ENCODE measurements around the gene RNF43. TPM values are rescaled to one million over a fixed set of nuclear protein-coding genes. Genes with fewer than 3 reads are reported as not detected.
A peak's percentile ranks its signal among the peaks of the same experiment; 100 is the strongest.

Gene RNF43
- total RNA-seq, 1 experiment from 2014 or later: 42.2 TPM

- TF ChIP-seq RAD21 (IDR thresholded peaks at IDR 0.05; ENCODE audit: low read depth) (peak; percentile 46), CEBPB (IDR thresholded peaks at IDR 0.05; ENCODE audit: low read depth) (peak; percentile 94), POLR2A (IDR thresholded peaks at IDR 0.05; ENCODE audit: borderline replicate concordance, extremely low read depth, insufficient read depth, insufficient read length) (no peak), CBX3 (IDR thresholded peaks at IDR 0.05; ENCODE audit: low read depth) (peak; percentile 98), TCF7L2 (IDR thresholded peaks at IDR 0.05; ENCODE audit: borderline replicate concordance, extremely low read depth, insufficient read depth, insufficient read length) (peak; percentile 81)
Observed at GRCh38 chr17:58394534-58395223, 22.7 kb downstream of the RNF43 start (continued).

- peak overlapping the region; percentile 3 to 27; a peak in 2 of 4 replicates for H3K4me3 ChIP-seq (replicated peaks in 1 of 2; ENCODE audit: low read depth in 1 of 2, low read length in 2 of 2)
Observed at GRCh38 chr17:58391302-58391984, 25.9 kb downstream of the RNF43 start.

More at GRCh38 chr17:58391302-58391984, 25.9 kb downstream of the RNF43 start:
- peak overlapping the region; percentile 49 for H3K9ac ChIP-seq (ENCODE audit: low read length)
- no peaks in the 10 kb centered on the region for H3K9me3 ChIP-seq (ENCODE audit: control insufficient read depth in 1 of 2, insufficient read depth in 1 of 2, low read depth in 1 of 2, low read length in 2 of 2)
- no TSS peak for BruUV-seq (replicated peaks)
- no peak overlapping the region for H2AFZ ChIP-seq (ENCODE audit: low read depth, low read length, poor library complexity, severe bottlenecking)
- peak overlapping the region; percentile 64 for H3K27ac ChIP-seq (ENCODE audit: low read depth, low read length)
- intact Hi-C loops (cut with micrococcal nuclease): loop anchor here (1.0 kb wide), 1 partner anchor 39 kb away; the partner anchor contains the start of gene SUPT4H1
- H4K20me1 ChIP-seq (ENCODE audit: insufficient read depth): no peaks in the 10 kb centered on the region
- no peaks in the 10 kb centered on the region for H3K9me2 ChIP-seq (ENCODE audit: insufficient read depth)
- peaks cover 92 to 100% of the 10 kb centered on the region in 2 experiments for H3K4me1 ChIP-seq (ENCODE audit: control insufficient read depth in 1 of 2, insufficient read depth in 2 of 2, low read length in 2 of 2)
- ChIA-PET CTCF (interaction anchor here (1.0 kb wide), 1 partner anchor 24 kb away, joined by 4 read pairs; no protein-coding TSS in a partner anchor), POLR2A (interaction anchor here (1.0 to 2.4 kb wide), 4 partner anchors 9 to 39 kb away, joined by 4 to 17 read pairs (median 4); partner anchors contain the start of genes RNF43 and SUPT4H1), RAD21 (ENCODE audit: low non-redundant PET in 1 of 2, low total read pairs in 2 of 2, uncharacterized antibody in 2 of 2, unreplicated experiment in 2 of 2) (no interaction called here)
- no peak for TF ChIP-seq ZFX (IDR thresholded peaks at IDR 0.05)
- peak; percentile 100 for TF ChIP-seq SP1 (IDR thresholded peaks at IDR 0.05; ENCODE audit: low read depth)
- TF ChIP-seq SIN3A (IDR thresholded peaks at IDR 0.05; ENCODE audit: low read depth): peak; percentile 100
- TF ChIP-seq ATF3 (IDR thresholded peaks at IDR 0.05): no peak
- peak; percentile 67; the same call in 1 of the 2 replicates for TF ChIP-seq EGR1 (IDR thresholded peaks at IDR 0.05; ENCODE audit: low read depth)
- TF ChIP-seq FOSL1 (IDR thresholded peaks at IDR 0.05; ENCODE audit: low read depth): peak; percentile 90
- no peak for TF ChIP-seq EZH2 (IDR thresholded peaks at IDR 0.05)
- TF ChIP-seq JUND (IDR thresholded peaks at IDR 0.05): peak; percentile 99
- TF ChIP-seq TCF7L2 (IDR thresholded peaks at IDR 0.05; ENCODE audit: borderline replicate concordance, extremely low read depth, insufficient read depth, insufficient read length): peak; percentile 100
- TF ChIP-seq MAX (IDR thresholded peaks at IDR 0.05): peak; percentile 95
- peak; percentile 100 for TF ChIP-seq CBX3 (IDR thresholded peaks at IDR 0.05; ENCODE audit: low read depth)
- TF ChIP-seq POLR2A (IDR thresholded peaks at IDR 0.05; ENCODE audit: borderline replicate concordance, extremely low read depth, insufficient read depth, insufficient read length): no peak
- TF ChIP-seq SRF (IDR thresholded peaks at IDR 0.05; ENCODE audit: low read depth): peak; percentile 85
- TF ChIP-seq POLR2AphosphoS5 (IDR thresholded peaks at IDR 0.05; ENCODE audit: low read depth, low read length): peak; percentile 97
- TF ChIP-seq ELF1 (IDR thresholded peaks at IDR 0.05; ENCODE audit: borderline replicate concordance, low read depth): no peak; the same call in 1 of the 2 replicates
- peak; percentile 99 for TF ChIP-seq CEBPB (IDR thresholded peaks at IDR 0.05; ENCODE audit: low read depth)
- TF ChIP-seq ZBTB33 (IDR thresholded peaks at IDR 0.05; ENCODE audit: extremely low read depth, insufficient replicate concordance, low read length): peak; percentile 91
- TF ChIP-seq RAD21 (IDR thresholded peaks at IDR 0.05; ENCODE audit: low read depth): peak; percentile 56
- peak; percentile 79 for ATAC-seq
- DNase-seq (ENCODE audit: low read depth, low spot score): peak; percentile 100
- peaks cover 84% of the 10 kb centered on the region for H3K79me2 ChIP-seq (ENCODE audit: insufficient read depth, low read length)
- peak overlapping the region; percentile 70 for H3K4me2 ChIP-seq (ENCODE audit: low read length)
- peaks cover 0 to 4% of the 10 kb centered on the region in 2 experiments; a peak in 2 of 4 replicates for H3K36me3 ChIP-seq (ENCODE audit: control insufficient read depth in 1 of 2, insufficient read depth in 2 of 2, low read length in 2 of 2)
- no peaks in the 10 kb centered on the region for H3K27me3 ChIP-seq (ENCODE audit: insufficient read depth, low read length)
